Measurements from ENCODE around the gene SFI1. TPM values are rescaled to one million over a fixed set of nuclear protein-coding genes. Genes with fewer than 3 reads are reported as not detected.

The SFI1 gene
- total and polyA plus RNA-seq, 2 of the 8 experiments (the other 6 are each of a cell fraction or from before 2014, with no cell fraction given), result 10.4 to 30.1 TPM

DNA sequence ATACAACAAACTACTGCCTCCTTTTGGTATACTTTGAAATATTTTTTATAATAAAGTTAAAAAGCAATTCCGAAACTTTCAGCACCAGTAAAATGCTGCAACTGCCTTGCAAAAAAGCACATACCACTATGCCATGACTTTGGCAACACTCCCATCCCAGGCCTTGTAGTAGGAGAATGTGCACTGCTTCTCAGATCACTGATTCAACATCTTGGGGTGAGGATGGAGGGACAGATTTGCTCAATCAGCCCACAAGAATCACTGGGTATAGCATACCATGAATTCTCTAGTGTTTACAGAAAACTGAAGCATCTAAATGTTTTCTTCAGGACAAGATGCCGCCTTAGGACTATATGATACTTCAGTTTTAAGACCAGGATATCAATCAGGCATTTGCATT is 21.6 kb upstream of the SFI1 start:
- no peak overlapping the region for H3K56ac ChIP-seq (replicated peaks; ENCODE audit: insufficient read length, low read depth, low read length)
- FAIRE-seq, result no peak
- no peak overlapping the region for H4K8ac ChIP-seq (ENCODE audit: extremely low read depth, insufficient read depth, low read length)
- TF ChIP-seq CEBPB (IDR thresholded peaks at IDR 0.05; ENCODE audit: low read depth, low read length), result no peak
- no peak for TF ChIP-seq SAP30 (IDR thresholded peaks at IDR 0.05; ENCODE audit: insufficient read depth, insufficient replicate concordance, low read length)
- TF ChIP-seq CTBP2 (IDR thresholded peaks at IDR 0.05; ENCODE audit: borderline replicate concordance, insufficient read depth, insufficient read length, low read length), result no peak
- TF ChIP-seq CBX5 (IDR thresholded peaks at IDR 0.05; ENCODE audit: low read depth, low read length), result no peak
- TF ChIP-seq ZNF274 (IDR thresholded peaks at IDR 0.05; ENCODE audit: borderline replicate concordance, extremely low read depth, low read length), result no peak
- H3K27me3 ChIP-seq (replicated peaks in 1 of 4; ENCODE audit: control insufficient read depth in 3 of 4, extremely low read depth in 1 of 4, insufficient read depth in 3 of 4, low read length in 3 of 4), result no peaks in the 10 kb centered on the region
- no peak overlapping the region for H2AFZ ChIP-seq (ENCODE audit: low read length)
- no peaks in the 10 kb centered on the region for H3K23me2 ChIP-seq (ENCODE audit: low read depth, low read length)
- H3K4ac ChIP-seq (replicated peaks; ENCODE audit: insufficient read length, low read depth, low read length), result no peak overlapping the region
- H3K27ac ChIP-seq (ENCODE audit: low read depth, low read length), result no peak overlapping the region
- POLR2A ChIA-PET (ENCODE audit: partially characterized antibody), result interaction anchor here (0.9 kb wide), 1 partner anchor 11 kb away, joined by 3 read pairs; no protein-coding TSS in a partner anchor
- H4K20me1 ChIP-seq (replicated peaks in 1 of 2; ENCODE audit: control insufficient read depth in 1 of 2, insufficient read depth in 2 of 2, low read length in 2 of 2), result peaks cover 0 to 4% of the 10 kb centered on the region in 2 experiments
- no peak overlapping the region for H3K14ac ChIP-seq (ENCODE audit: insufficient read length)
- no peak overlapping the region for H3K4me3 ChIP-seq (ENCODE audit: extremely low read depth in 1 of 4, insufficient read depth in 2 of 4, low read depth in 3 of 4, low read length in 4 of 4)
- no peak overlapping the region for H4K91ac ChIP-seq (replicated peaks; ENCODE audit: insufficient read length, low read length)
- H3K9me3 ChIP-seq (ENCODE audit: insufficient read depth in 2 of 2, low read depth in 1 of 2, low read length in 1 of 2), result no peaks in the 10 kb centered on the region
- H2BK120ac ChIP-seq (replicated peaks; ENCODE audit: low read depth, low read length), result no peak overlapping the region
- no peaks in the 10 kb centered on the region for H3K4me1 ChIP-seq (replicated peaks in 1 of 4; ENCODE audit: control insufficient read depth in 3 of 4, insufficient read depth in 4 of 4, low read length in 3 of 4)
- H3K36me3 ChIP-seq (ENCODE audit: control insufficient read depth in 2 of 4, insufficient read depth in 4 of 4, low read length in 3 of 4), result peaks cover 0 to 15% (median 0%) of the 10 kb centered on the region in 4 experiments; a peak in 4 of 8 replicates
- H2AK5ac ChIP-seq (ENCODE audit: low read depth, low read length), result no peak overlapping the region
- H3K23ac ChIP-seq (ENCODE audit: insufficient read length), result no peak overlapping the region
- DNase-seq (ENCODE audit: low read depth in 1 of 2, low spot score in 2 of 2), result no peak
- no peak overlapping the region for H3K9ac ChIP-seq (replicated peaks in 1 of 4; ENCODE audit: extremely low read depth in 1 of 4, low read depth in 3 of 4, low read length in 3 of 4)
- CTCF ChIA-PET (ENCODE audit: partially characterized antibody), result no interaction called here
- 93% methylated on average over 2 of the region's 2 CpGs; no CpG with 5 or more reads in 1 of the 2 experiments for WGBS, 2 experiments (ENCODE audit: extremely low coverage in 1 of 2, insufficient coverage in 1 of 2, insufficient read length in 1 of 2, insufficient replicate concordance in 2 of 2, low coverage in 1 of 2, low lambda C conversion rate in 2 of 2, missing lambda C conversion rate in 1 of 2)
- no peak overlapping the region for H2BK12ac ChIP-seq (ENCODE audit: low read depth, low read length)
- H4K5ac ChIP-seq (ENCODE audit: insufficient read length, low read depth, low read length), result no peak overlapping the region
- H3K4me2 ChIP-seq (ENCODE audit: insufficient read depth in 1 of 2, low read depth in 2 of 2, low read length in 2 of 2), result no peak overlapping the region
- H2BK15ac ChIP-seq (ENCODE audit: low read length), result no peak overlapping the region
- no peak overlapping the region for H2BK5ac ChIP-seq (ENCODE audit: low read depth, low read length)
- H3K18ac ChIP-seq (ENCODE audit: extremely low read depth, low read length), result no peak overlapping the region
- no peak overlapping the region for H2BK20ac ChIP-seq (ENCODE audit: low read length)
- no peaks in the 10 kb centered on the region for H3K79me1 ChIP-seq (ENCODE audit: low read depth, low read length)
- H3K79me2 ChIP-seq (ENCODE audit: control insufficient read depth in 1 of 2, insufficient read depth in 2 of 2, low read length in 2 of 2), result peaks cover 0 to 6% of the 10 kb centered on the region in 2 experiments; a peak in 1 of 4 replicates
